Raji (cell line): ENCODE measurements around the gene GFI1.

ENCODE experiments used
- POLR2A ChIP-seq: IDR thresholded peaks from 2 replicates; pipeline ENCODE4 v1.6.1; 2011; ENCODE audit warnings: low read depth, low read length, control low read depth; ENCODE audit not compliant: insufficient read depth

The GFI1 gene

GRCh38 chr1:92486251-92487077 lies at the start of gene GFI1:
Gene GFI1 (minus strand): TSS chr1:92486925. CDS start chr1:92483487, 3,438 bp downstream.
- no peak for TF ChIP-seq POLR2A

- no peak for TF ChIP-seq POLR2A
These were observed 40.9 kb upstream of the GFI1 start for GRCh38 chr1:92527670-92528069.

- no peak for TF ChIP-seq POLR2A
These were observed 32.3 kb upstream of the GFI1 start for GRCh38 chr1:92519043-92519442.

GRCh38 chr1:92516574-92516973 lies 29.8 kb upstream of the GFI1 start:
- no peak for TF ChIP-seq POLR2A

DNA sequence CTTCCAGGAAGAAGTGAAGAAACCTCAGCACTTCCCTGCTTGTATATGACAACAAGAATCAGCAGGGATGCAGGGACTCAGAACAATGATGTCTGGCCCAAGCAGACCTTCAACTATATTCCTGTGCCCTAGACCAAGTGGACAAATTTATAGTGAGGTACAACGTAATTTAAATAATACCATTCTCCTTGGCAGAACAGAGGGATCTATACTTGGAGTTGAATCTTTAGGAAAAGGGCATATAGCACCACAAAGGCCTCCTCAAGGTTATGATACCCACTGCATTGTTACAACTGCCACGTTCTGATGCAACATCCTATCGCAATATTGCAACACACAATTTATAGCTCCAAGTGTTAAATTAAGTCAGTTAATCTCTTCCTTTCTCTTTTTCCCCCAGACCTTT lies 29.1 kb upstream of the GFI1 start:
- TF ChIP-seq POLR2A, result no peak

GRCh38 chr1:92511541-92511940 lies 24.8 kb upstream of the GFI1 start:
- no peak for TF ChIP-seq POLR2A

- TF ChIP-seq POLR2A, result no peak
These were observed 22.9 kb upstream of the GFI1 start for GRCh38 chr1:92509619-92510018.

DNA sequence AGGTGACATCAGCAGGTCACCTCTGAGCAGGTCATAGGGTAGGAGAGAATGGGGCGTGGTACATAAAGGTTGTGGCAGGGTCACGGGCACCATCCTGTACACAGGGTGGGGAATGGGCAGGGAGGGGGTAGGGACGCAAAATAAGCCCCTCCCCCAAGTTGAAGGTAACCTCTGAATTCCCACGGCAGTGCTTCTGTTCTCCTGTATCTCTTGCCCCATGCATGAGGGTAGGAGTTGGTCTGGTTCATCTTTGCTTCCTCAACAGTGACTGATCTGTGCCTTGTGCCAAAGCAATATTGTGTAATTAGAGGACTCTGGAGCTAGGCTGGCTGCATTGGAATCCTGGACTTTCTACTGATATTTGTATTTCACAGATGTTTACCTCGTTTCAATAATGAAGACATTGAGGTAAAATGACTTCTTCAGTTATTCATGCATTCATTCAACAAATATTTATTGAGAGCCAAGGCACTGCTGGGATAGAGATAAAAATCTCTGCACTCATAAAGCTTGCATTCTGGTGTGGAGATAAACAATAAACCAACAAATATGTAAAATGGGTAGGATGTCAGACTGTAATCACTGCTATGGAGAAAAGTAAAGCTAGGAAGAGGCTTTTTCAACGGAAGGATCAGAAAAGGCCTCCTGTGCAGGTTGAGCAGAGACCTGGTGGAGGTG lies 18.4 kb upstream of the GFI1 start:
- TF ChIP-seq POLR2A, result no peak

- TF ChIP-seq POLR2A, result no peak
These were observed 17.7 kb upstream of the GFI1 start for GRCh38 chr1:92504291-92505014.

GRCh38 chr1:92503926-92504285 lies 17.2 kb upstream of the GFI1 start:
- no peak for TF ChIP-seq POLR2A

DNA sequence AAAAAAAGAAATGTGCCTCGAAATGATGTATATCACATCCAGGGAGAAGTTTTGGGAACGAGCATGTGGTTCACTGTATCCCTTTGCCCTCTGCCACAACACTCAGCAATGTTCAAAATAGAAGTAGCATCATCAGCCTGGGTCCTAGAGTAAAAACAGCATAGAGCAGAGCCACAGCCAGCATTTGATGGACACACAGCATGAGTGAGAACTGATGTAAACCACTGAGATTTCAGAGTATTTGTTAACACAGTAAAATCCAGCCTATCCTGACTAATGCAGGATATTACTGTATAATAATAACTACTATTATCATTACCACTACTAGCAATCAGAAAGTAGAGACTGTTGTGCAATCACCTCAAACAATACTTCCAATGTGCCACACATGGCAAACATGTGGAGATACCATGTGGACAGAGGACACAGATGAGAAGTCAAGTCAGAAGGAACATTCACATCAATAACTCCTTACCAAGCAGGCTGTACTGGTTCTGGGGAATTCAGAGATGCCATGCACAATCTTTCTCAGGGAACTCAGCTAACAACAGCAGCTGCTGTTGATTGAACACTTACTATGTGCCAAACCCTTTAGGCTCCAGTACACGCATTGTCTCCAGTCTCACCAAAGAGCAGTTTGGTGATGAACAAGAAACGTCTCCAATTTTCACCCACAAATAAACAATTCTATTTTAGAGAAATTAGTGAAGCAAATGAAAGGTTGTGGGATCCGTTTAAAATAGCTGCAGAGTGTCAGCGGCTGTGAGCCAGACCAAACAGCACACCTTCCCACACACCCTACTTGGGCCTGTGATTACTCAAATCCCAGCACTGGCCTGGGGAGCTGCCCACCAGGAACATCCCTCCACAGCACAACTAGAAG lies 16.6 kb upstream of the GFI1 start:
- TF ChIP-seq POLR2A, result no peak

- TF ChIP-seq POLR2A, result no peak
These were observed 15.5 kb upstream of the GFI1 start for GRCh38 chr1:92502247-92502646.

DNA sequence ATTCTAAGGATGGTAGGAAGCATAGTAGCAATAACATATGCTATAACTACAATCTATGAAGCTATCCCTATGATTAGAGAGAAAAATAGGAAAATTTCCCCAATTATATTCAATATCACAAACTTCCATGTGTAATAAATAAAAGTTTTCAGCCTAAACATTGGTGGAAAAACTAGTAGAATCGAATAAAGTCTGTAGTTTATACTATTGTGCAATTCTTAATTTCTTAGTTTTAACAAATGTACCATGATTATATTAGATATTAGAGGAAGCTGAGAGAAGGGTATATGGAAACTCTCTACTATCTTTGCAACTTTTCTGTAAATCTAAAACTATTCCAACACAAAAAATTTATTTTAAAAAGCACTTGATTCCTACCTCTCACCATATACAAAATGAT lies 13.8 kb upstream of the GFI1 start:
- TF ChIP-seq POLR2A, result no peak

- no peak for TF ChIP-seq POLR2A
These were observed 8.8 kb upstream of the GFI1 start for GRCh38 chr1:92495392-92496063.
